Measurements from ENCODE around the gene POLR2J3. TPM values are rescaled to one million over a fixed set of nuclear protein-coding genes. Genes with fewer than 3 reads are reported as not detected.
"Not testable (repeated sequence)": the region's sequence is repeated elsewhere in the genome, so short reads cannot be mapped to it uniquely, and the experiment has no call there.

Gene POLR2J3
- total and polyA plus RNA-seq, 9 donors, result 4.5 to 209 (median 20.5) TPM

DNA sequence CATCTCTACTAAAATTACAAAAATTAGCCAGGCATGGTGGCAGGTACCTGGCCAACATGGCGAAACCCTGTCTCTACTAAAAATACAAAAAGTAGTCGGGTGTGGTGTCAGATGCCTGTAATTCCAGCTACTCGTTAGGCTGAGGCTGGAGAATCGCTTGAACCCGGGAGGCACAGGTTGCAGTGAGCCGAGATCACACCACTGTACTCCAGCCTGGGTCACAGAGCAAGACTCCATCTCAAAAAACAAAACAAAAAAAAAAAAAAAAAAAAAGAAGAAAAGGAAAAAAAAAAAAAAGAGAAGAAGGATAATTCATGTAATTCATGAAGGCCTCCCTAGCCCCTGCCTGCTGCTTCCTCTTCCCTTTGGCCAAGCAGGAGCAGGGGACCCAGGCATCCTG lies 31.8 kb downstream of the POLR2J3 start:
- H3K36me3 ChIP-seq; H3K4me1 ChIP-seq (ENCODE audit: insufficient read depth); DNase-seq; H3K4me3 ChIP-seq; H3K9me3 ChIP-seq; H3K27me3 ChIP-seq; intact Hi-C loops (cut with DNase I); H3K27ac ChIP-seq: not testable (repeated sequence)
- WGBS, 3 donors, result 88 to 100% methylated on average over 2 to 4 of the region's 6 CpGs; no CpG with 5 or more reads in 1 of the 3 donors

- H3K36me3 ChIP-seq; H3K27me3 ChIP-seq; H3K27ac ChIP-seq; H3K9me3 ChIP-seq; intact Hi-C loops (cut with DNase I); DNase-seq; H3K4me1 ChIP-seq (ENCODE audit: insufficient read depth); H3K4me3 ChIP-seq: not testable (repeated sequence)
- WGBS, 3 donors, result 85 to 89% (median 86%) methylated on average over 3 to 4 of the region's 8 CpGs
Measured at GRCh38 chr7:102535062-102535615, 37.2 kb downstream of the POLR2J3 start.

GRCh38 chr7:102532127-102532526 lies 40.3 kb downstream of the POLR2J3 start:
- H3K36me3 ChIP-seq; intact Hi-C loops (cut with DNase I); H3K4me1 ChIP-seq (ENCODE audit: insufficient read depth); H3K27me3 ChIP-seq; H3K27ac ChIP-seq; H3K9me3 ChIP-seq; H3K4me3 ChIP-seq; DNase-seq: not testable (repeated sequence)
- 81 to 100% (median 95%) methylated on average over 2 of the region's 2 CpGs for WGBS, 3 donors

- WGBS, 3 donors, result no CpG with 5 or more reads among the region's 7 CpGs
- H3K27me3 ChIP-seq; H3K4me1 ChIP-seq (ENCODE audit: insufficient read depth); H3K9me3 ChIP-seq; intact Hi-C loops (cut with DNase I); H3K36me3 ChIP-seq; H3K4me3 ChIP-seq; H3K27ac ChIP-seq: not testable (repeated sequence)
- DNase-seq, result peak in 2 of 5 donors; percentile 18 to 19
Measured at GRCh38 chr7:102531583-102531982, 40.8 kb downstream of the POLR2J3 start.

- H3K4me1 ChIP-seq (ENCODE audit: insufficient read depth); H3K9me3 ChIP-seq; H3K27ac ChIP-seq; H3K36me3 ChIP-seq; intact Hi-C loops (cut with DNase I); H3K27me3 ChIP-seq; H3K4me3 ChIP-seq: not testable (repeated sequence)
- 93% methylated on average over 4 of the region's 13 CpGs; no CpG with 5 or more reads in 2 of the 3 donors for WGBS, 3 donors
- peak in 1 of 5 donors; percentile 25 for DNase-seq
Measured at GRCh38 chr7:102527822-102528793, 44.3 kb downstream of the POLR2J3 start.

GRCh38 chr7:102527182-102527581 lies 45.2 kb downstream of the POLR2J3 start:
- H3K36me3 ChIP-seq; intact Hi-C loops (cut with DNase I); H3K9me3 ChIP-seq; H3K4me3 ChIP-seq; H3K27me3 ChIP-seq; H3K4me1 ChIP-seq (ENCODE audit: insufficient read depth); H3K27ac ChIP-seq: not testable (repeated sequence)
- DNase-seq, result peak in 1 of 5 donors; percentile 9
- WGBS, 3 donors, result 63 to 88% (median 65%) methylated on average over 1 of the region's 8 CpGs

DNA sequence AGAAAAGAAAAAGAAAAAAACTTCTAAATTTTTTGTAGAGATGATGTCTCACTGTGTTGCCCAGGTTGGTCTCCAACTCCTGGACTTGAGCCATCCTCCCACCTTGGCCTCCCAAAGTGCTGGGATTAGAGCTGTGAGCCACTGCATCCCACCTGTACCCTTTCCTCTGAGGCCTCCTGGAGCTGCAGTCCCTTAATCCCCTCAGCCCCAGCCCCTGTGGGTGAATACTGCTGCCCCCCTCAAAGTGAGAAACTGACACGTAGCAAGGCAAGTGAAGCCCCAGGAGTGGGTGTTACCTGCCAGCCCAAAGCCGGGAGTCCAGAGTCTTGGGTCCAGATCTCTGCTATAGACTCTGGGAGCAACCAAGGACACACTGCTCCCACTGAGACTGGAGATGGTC lies 47.6 kb downstream of the POLR2J3 start:
- 33 to 46% methylated on average over 1 of the region's 2 CpGs; no CpG with 5 or more reads in 1 of the 3 donors for WGBS, 3 donors
- DNase-seq, result peak in 3 of 5 donors; percentile 11 to 28 (median 26)
- intact Hi-C loops (cut with DNase I), result not testable (repeated sequence)

GRCh38 chr7:102520797-102521196 lies 51.6 kb downstream of the POLR2J3 start:
- DNase-seq; intact Hi-C loops (cut with DNase I); H3K4me3 ChIP-seq; H3K9me3 ChIP-seq; H3K4me1 ChIP-seq (ENCODE audit: insufficient read depth); H3K27me3 ChIP-seq; H3K27ac ChIP-seq; H3K36me3 ChIP-seq: not testable (repeated sequence)
- WGBS, 3 donors, result 10 to 13% methylated on average over 4 of the region's 5 CpGs; no CpG with 5 or more reads in 1 of the 3 donors

More for the DNA sequence above, 47.6 kb downstream of the POLR2J3 start:
- not testable (repeated sequence) for H3K36me3 ChIP-seq; H3K9me3 ChIP-seq; H3K4me1 ChIP-seq (ENCODE audit: insufficient read depth); H3K4me3 ChIP-seq; H3K27me3 ChIP-seq; H3K27ac ChIP-seq

DNA sequence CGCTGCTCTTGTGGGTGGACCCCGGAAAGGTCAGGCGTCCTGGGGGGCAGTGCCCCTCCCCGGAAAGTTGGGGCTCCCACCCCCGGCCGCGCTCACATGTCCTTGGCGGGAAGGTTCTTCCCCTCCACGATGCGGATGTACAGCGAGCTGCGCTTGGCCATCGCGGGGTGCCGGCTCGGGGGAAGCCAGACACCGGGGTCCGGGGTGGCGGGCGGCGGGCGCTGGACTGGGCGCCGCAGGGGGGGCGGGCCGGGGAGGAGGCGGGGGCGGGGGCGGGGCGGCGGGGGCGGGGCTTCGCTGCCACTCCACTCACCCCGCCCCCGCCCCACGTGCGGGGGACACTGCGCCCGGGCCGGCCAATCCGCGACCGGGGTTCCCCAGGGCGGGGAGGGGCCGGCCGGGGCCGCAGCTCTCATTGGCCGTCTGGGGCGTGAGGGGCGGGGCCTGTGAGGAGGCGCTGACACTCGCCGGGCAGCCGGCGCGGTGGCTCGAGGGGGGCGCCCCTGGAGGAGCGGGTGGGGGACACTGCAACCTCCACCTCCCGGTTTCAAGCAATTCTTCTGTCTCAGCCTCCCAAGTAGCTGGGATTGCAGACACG lies 54.7 kb downstream of the POLR2J3 start, which contains the start of gene RASA4B:
Gene RASA4B (minus strand): TSS at position 228 of the 598 bp plus-strand sequence. CDS start 67 bp downstream, at position 161.
- WGBS, 3 donors, result 4% methylated on average over 22 of the region's 61 CpGs; no CpG with 5 or more reads in 2 of the 3 donors
- H3K27ac ChIP-seq; H3K9me3 ChIP-seq; H3K36me3 ChIP-seq; intact Hi-C loops (cut with DNase I); H3K4me1 ChIP-seq (ENCODE audit: insufficient read depth); H3K4me3 ChIP-seq; H3K27me3 ChIP-seq: not testable (repeated sequence)
- peak in 3 of 5 donors; percentile 20 to 74 (median 48) for DNase-seq
